SK-N-SH treated with all-trans-retinoic acid at 6 μM for 48 hours (cell line): ENCODE measurements around the gene POLR3G.

Experiments
- ATAC-seq: fragments of 200-7000 bp; cut with Tn5 transposase; 3 replicates; pipeline ENCODE4 v1.9.1; 2020; ENCODE audit warnings: mild to moderate bottlenecking, moderate library complexity
- CSDC2 ChIP-seq: fragments of 250-450 bp; sonication (Bioruptor Pico); IDR thresholded peaks from 2 replicates; pipeline ENCODE4 v1.5.0; 2020; ENCODE audit warnings: mild to moderate bottlenecking, moderate library complexity
- CSRNP3 ChIP-seq: fragments of 250-450 bp; sonication (Bioruptor Pico); IDR thresholded peaks from 2 replicates; pipeline ENCODE4 v1.5.1; 2021; ENCODE audit warnings: mild to moderate bottlenecking, moderate library complexity
- ESRRG ChIP-seq: fragments of 250-450 bp; sonication (Bioruptor Pico); IDR thresholded peaks from 2 replicates; pipeline ENCODE4 v1.6.1; 2021; ENCODE audit warnings: mild to moderate bottlenecking
- GLIS3 ChIP-seq: fragments of 250-450 bp; sonication (Bioruptor Pico); IDR thresholded peaks from 2 replicates; pipeline ENCODE4 v1.5.0; 2020; ENCODE audit warnings: mild to moderate bottlenecking, moderate library complexity
- ISL1 ChIP-seq: fragments of 250-450 bp; sonication (Bioruptor Pico); IDR thresholded peaks from 2 replicates; pipeline ENCODE4 v2.1.2; 2022; ENCODE audit warnings: mild to moderate bottlenecking, moderate library complexity
- OSR1 ChIP-seq: fragments of 250-450 bp; sonication (Bioruptor Pico); IDR thresholded peaks from 2 replicates; pipeline ENCODE4 v1.8.0; 2022; ENCODE audit warnings: moderate library complexity, mild to moderate bottlenecking, inconsistent platforms
- PATZ1 ChIP-seq: fragments of 250-450 bp; sonication (Bioruptor Pico); IDR thresholded peaks from 2 replicates; pipeline ENCODE4 v1.8.0; 2020; ENCODE audit warnings: mild to moderate bottlenecking, moderate library complexity, borderline replicate concordance
- PPARA ChIP-seq: fragments of 250-450 bp; sonication (Bioruptor Pico); IDR thresholded peaks from 2 replicates; pipeline ENCODE4 v1.5.0; 2020; ENCODE audit warnings: mild to moderate bottlenecking, borderline replicate concordance
- RARB ChIP-seq: fragments of 250-450 bp; sonication (Bioruptor Pico); IDR thresholded peaks from 2 replicates; pipeline ENCODE4 v1.8.0; 2021; ENCODE audit warnings: mild to moderate bottlenecking, moderate library complexity
- SNAI2 ChIP-seq: fragments of 250-450 bp; sonication (Bioruptor Pico); IDR thresholded peaks from 2 replicates; pipeline ENCODE4 v1.5.0; 2020; ENCODE audit warnings: mild to moderate bottlenecking, moderate library complexity
- TCF4 ChIP-seq: fragments of 250-450 bp; sonication (Bioruptor Pico); IDR thresholded peaks from 2 replicates; pipeline ENCODE4 v1.8.0; 2021; ENCODE audit warnings: mild to moderate bottlenecking, moderate library complexity, borderline replicate concordance
- TOX ChIP-seq: fragments of 250-450 bp; sonication (Bioruptor Pico); IDR thresholded peaks from 2 replicates; pipeline ENCODE4 v1.8.0; 2021; ENCODE audit warnings: mild to moderate bottlenecking, moderate library complexity, borderline replicate concordance
- TSHZ2 ChIP-seq: fragments of 250-450 bp; sonication (Bioruptor Pico); IDR thresholded peaks from 2 replicates; pipeline ENCODE4 v1.5.0; 2020; ENCODE audit warnings: mild to moderate bottlenecking, moderate library complexity
- ZC3H10 ChIP-seq: fragments of 250-450 bp; sonication (Bioruptor Pico); IDR thresholded peaks from 2 replicates; pipeline ENCODE4 v1.5.1; 2021; ENCODE audit warnings: mild to moderate bottlenecking, moderate library complexity
- ZNF565 ChIP-seq: fragments of 450-650 bp; formaldehyde crosslinking; conservative IDR thresholded peaks from 2 replicates; pipeline ENCODE4 v1.5.0; 2020; ENCODE audit warnings: low read depth, mild to moderate bottlenecking, moderate library complexity
- ZNF70 ChIP-seq: fragments of 450-650 bp; formaldehyde crosslinking; IDR thresholded peaks from 2 replicates; pipeline ENCODE4 v1.5.0; 2020; ENCODE audit warnings: mild to moderate bottlenecking, moderate library complexity
- ZNF8 ChIP-seq: fragments of 450-650 bp; formaldehyde crosslinking; IDR thresholded peaks from 2 replicates; pipeline ENCODE4 v1.5.0; 2020; ENCODE audit warnings: mild to moderate bottlenecking, moderate library complexity

The POLR3G gene

GRCh38 chr5:90474235-90475107 is at the start of gene POLR3G, which contains the start of gene MBLAC2:
TSS of gene POLR3G (plus strand) at chr5:90474864. CDS start at chr5:90485568, 10,704 bp downstream.
TSS of gene MBLAC2 (minus strand) at chr5:90474771. CDS start at chr5:90474292, 479 bp downstream.
- peak; percentile 90 for ATAC-seq
- TF ChIP-seq PPARA (CRISPR knock-in tag) (no peak), ZNF8 (CRISPR knock-in tag) (peak; percentile 73)

- TF ChIP-seq GLIS3 (CRISPR knock-in tag), result no peak
- no peak for TF ChIP-seq ZNF565 (CRISPR knock-in tag)
- no peak for TF ChIP-seq PATZ1 (CRISPR knock-in tag)
- no peak for TF ChIP-seq RARB
- no peak for TF ChIP-seq OSR1 (CRISPR knock-in tag)
- TF ChIP-seq, all 23 proteins: peak for 0
- ATAC-seq, result peak; percentile 99
Measured at GRCh38 chr5:90434116-90434714, 40.4 kb upstream of the POLR3G start.

GRCh38 chr5:90437663-90438062 is 37.0 kb upstream of the POLR3G start:
- no peak for TF ChIP-seq ESRRG (CRISPR knock-in tag)
- TF ChIP-seq ZNF70 (CRISPR knock-in tag), result 0 out of 2 replicates have a peak, but pooled peaks have one; percentile 18
- peak; percentile 84; the same call in 1 of the 2 replicates for TF ChIP-seq TSHZ2 (CRISPR knock-in tag)
- TF ChIP-seq ISL1 (CRISPR knock-in tag), result peak; percentile 87
- TF ChIP-seq ZC3H10 (CRISPR knock-in tag), result no peak
- no peak for TF ChIP-seq TOX (CRISPR knock-in tag)
- TF ChIP-seq TCF4 (CRISPR knock-in tag), result peak; percentile 96
- TF ChIP-seq CSDC2, result no peak
- peak; percentile 40; the same call in 1 of the 2 replicates for TF ChIP-seq ZNF8 (CRISPR knock-in tag)
- TF ChIP-seq SNAI2, result 0 out of 2 replicates have a peak, but pooled peaks have one; percentile 66
- TF ChIP-seq CSRNP3 (CRISPR knock-in tag), result peak; percentile 80
- no peak for ATAC-seq

GRCh38 chr5:90438100-90438499 is 36.6 kb upstream of the POLR3G start:
- ATAC-seq, result no peak
- TF ChIP-seq PATZ1 (CRISPR knock-in tag) (no peak), CSRNP3 (CRISPR knock-in tag) (no peak), PPARA (CRISPR knock-in tag) (no peak), CSDC2 (no peak), TOX (CRISPR knock-in tag) (no peak)
